DMS53 treated with DMSO at 0.1 percent for 48 hours (cell line): ENCODE results near the gene GRID1.
"Not testable (repeated sequence)": the region's sequence is repeated elsewhere in the genome, so short reads cannot be mapped to it uniquely, and the experiment has no call there.

Source experiments
- DNase-seq: peaks from one replicate; lab custom pipeline; 2025; ENCODE audit not compliant: unreplicated experiment; lab: John Stamatoyannopoulos, UW

GRID1 gene

GRCh38 chr10:85789982-85790789, 576.4 kb downstream of the GRID1 start:
- DNase-seq, result no peak

DNA sequence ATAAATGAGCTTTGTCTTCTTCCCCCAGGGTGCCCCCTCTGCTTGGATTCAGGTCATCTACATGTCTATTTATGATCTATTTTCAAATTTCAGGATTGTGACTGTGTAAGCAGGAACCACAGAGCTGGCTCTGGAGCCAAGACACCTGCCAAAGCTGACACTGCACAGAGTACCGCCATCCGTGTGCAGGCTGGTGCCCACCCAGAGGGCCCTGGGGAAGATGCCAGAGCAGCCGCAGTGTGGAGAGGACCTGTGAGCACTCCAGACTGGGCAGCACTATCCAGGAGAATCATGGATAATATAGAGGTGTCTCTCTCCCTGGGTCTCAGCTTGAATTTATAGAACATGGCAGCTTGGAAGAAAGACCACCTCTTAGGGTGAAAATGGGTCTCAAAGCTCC, 577.5 kb downstream of the GRID1 start:
- no peak for DNase-seq

DNA sequence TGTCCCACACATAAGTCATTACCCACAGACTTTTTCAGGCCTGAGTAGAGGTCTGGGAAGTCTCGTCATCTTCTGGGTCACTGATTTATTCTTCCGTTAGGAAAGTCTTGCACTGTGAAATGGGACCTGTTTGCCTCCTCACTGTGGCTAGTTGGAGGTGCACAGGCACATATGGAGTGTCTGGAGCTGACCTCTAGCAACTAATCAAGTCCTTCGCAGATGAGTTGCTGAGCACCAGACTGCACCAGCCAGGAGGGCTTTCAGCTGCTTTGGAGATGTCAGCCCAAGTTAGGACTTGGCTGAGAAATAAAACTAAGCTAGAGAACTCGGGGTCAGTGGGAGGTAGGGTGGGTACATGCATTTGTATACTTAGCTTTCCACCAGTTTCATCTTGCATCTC, 578.0 kb downstream of the GRID1 start:
- DNase-seq, result no peak

DNA sequence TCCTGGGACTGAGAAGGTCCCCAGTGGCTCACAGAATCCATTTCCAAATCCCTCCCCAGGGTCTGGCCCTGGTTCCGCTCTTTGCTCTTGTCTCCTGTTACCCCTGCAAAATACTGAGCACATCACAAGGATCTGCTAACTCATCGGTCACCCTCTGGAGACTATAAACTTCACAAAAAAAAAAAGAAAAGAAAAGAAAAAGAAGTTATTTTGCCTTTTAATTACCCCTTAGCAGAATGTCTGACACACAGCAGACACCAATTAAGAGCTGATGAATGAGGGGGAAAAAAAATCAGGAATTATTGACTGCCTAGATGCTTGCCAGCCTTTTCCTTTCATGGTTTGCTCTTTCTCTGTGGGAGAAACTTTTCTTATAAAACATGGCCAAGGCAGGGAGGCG, 578.7 kb downstream of the GRID1 start:
- no peak for DNase-seq

DNA sequence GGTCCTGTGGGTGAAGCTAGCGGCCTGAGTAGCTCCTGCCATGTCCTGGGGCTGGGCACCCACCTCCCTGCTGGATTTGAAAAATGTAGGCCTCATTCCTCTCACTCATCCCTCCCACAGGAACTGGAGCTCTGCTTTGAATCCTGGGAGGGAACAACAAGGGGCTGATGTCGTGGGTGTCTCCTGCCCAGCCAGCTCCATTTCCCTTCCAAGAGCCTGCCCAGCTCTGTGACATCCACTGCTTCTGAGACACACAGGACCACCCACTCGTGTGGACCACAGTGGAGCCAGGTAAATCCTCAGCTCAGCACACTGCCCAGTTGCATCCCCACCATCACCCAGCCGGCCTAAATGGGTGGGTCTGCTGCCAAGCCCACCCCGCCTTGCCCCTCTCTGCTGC, 579.2 kb downstream of the GRID1 start:
- DNase-seq, result no peak

GRCh38 chr10:85786401-85786899, 580.1 kb downstream of the GRID1 start:
- DNase-seq, result no peak

- no peak for DNase-seq
Measured at GRCh38 chr10:85784792-85785191, 581.8 kb downstream of the GRID1 start.

DNA sequence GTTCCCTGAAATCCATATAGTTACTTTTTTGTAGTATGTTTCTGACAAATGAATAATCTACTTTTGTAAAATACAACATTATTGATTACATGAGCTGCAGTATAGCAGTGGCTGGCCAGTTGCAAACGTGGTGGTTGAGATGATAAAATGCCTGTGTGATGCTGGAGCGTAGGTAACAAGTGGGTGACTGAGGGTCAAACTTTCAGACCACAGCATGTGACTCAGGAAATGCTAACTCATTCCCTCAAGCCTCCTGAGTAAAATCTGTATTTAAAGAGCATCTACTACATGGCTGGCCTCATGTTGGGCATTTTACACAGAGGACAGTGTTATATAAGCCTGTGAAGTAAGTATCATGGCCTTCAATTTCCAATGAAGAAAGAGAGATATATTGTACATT, 585.2 kb downstream of the GRID1 start:
- no peak for DNase-seq

DNA sequence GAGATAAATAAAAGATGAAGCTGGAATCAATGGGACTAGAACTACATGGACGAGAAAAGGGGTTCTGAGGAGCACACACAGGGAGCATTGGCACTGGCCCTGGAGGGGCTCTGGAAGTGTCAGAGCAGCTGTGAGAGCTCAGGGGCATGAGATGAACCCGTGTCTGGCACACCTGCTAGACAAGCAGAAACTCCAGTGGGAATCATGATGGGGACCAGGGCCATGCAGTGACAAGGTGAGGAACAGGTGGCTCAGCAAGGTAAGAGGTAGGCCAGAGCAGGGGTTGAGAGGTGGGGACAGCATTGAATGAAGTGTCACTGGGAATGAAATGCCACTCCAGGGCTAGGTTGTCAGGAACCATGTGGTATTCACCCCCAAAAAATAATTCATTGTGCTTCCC, 588.5 kb downstream of the GRID1 start:
- no peak for DNase-seq

- DNase-seq, result no peak
Measured at GRCh38 chr10:85767891-85768290, 598.7 kb downstream of the GRID1 start.

DNA sequence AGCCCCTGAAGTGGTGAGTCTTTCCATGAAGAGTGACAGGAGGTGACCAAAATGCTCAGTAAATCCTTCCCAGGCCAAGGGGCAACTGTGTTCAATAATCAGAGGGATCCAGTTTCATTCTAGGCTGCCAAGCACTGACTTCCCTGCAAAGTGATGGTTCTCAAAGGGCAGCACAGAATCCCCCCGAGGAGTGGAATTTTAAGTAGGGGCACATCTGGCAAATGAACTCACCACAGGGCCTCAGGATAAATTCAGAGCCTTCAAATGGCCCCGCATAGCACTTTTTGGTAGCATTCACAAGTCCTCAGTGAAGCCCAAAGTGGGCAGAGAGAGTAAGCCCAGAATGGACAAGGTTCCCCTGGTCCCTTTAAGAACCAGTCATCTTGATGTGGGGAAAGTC, 602.5 kb downstream of the GRID1 start:
- no peak for DNase-seq

DNA sequence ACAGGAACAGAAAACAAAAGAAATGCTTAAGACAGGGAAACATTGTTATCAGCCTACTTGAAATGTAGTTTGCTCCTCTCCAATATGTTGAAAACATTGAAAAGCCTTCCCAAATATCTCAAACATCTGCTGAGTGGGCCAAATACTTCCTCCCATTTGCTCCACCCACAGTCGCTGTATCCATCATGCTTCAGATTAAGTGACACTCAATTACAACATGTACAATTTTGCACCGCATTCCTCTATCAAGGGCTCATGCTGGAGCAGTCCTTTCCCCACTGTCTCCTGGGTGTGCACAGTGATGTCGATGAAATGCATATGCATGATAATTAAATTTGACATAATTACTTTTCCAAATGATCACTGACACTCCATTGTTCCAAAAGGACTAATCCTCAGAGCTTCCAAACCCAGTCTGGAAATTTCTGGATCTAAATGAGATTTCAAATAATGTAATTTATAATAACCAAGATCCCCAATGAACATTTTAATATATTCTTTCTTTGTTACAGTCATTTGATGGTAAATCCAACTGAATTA, 604.6 kb downstream of the GRID1 start:
- DNase-seq, result no peak

GRCh38 chr10:85741626-85742300, 624.8 kb downstream of the GRID1 start:
- no peak for DNase-seq

DNA sequence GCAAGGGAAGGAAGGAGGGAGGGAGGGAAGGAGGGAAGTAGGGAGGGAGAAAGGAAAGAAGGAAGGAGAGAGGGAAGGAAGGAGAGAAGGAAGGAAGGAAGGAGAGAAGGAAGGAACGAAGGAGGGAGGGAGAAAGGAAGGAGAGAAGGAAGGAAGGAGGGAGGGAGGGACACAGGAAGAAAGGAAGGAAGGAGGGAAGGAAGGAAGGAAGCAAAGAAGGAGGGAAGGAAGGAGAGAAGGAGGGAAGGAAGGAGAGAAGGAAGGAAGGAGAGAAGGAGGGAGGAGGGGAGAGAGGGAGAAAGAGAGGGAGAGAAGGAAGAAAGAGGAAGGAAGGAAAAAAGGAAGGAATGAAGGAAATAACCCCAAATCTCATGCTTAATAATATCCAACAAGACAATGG, 630.6 kb downstream of the GRID1 start:
- no peak for DNase-seq

DNA sequence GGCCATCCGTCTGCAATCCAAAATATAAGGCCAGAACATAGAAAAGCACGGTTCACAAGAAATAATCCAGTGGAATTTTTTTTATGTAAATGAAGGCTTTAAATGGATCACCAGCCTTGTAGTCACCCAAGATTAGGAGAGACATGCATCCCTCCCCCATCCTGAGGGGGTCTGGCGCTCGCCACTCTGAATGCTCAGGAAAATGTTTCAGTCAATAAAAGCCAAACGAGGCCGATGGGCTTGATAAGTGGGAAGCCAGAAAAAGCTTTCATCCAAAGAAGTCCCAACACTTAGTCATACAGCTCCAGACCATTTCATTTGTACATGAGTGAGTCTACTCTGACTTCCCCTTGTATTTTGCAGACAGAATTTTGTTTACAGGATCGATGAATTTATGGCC, 631.8 kb downstream of the GRID1 start:
- DNase-seq, result no peak

DNA sequence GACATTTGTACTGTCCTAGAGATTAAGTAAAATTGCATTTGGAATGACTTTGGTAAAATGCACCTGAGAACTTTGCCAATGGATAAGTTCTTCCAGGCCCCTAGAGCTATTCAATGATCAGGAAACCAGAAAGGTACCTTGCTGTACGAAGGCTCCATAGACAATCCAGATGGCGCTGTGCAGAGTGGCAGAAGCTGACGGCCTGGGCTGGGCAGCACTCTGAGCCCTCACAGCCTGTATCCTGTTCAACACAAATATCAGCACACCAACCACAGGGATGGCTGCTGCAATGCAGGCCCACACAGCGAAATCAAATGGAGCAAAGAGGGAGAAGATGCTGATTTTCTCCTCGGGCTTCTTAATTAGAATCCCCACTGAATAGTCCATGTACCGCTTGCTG, 642.4 kb downstream of the GRID1 start:
- DNase-seq, result no peak

GRCh38 chr10:85720931-85721590, 645.5 kb downstream of the GRID1 start:
- no peak for DNase-seq

DNA sequence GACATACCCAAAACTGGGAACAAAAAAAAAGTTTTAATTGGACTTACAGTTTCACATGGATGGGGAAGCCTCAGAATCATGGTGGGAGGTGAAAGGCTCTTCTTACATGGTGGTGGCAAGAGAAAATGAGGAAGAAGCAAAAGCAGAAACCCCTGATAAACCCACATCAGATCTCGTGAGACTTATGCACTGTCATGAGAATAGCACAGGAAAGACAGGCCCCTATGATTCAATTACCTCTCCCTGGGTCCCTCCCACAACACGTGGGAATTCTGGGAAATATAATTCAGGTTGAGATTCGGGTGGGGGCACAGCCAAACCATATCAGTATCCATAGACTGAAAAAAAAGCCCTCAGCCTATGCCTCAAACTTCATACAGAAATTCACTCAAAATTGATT, 647.2 kb downstream of the GRID1 start:
- no peak for DNase-seq

- DNase-seq, result no peak
Measured at GRCh38 chr10:85713885-85714284, 652.7 kb downstream of the GRID1 start.

GRCh38 chr10:85702768-85703167, 663.8 kb downstream of the GRID1 start:
- DNase-seq, result no peak

- not testable (repeated sequence) for DNase-seq
Measured at GRCh38 chr10:85699066-85699465, 667.5 kb downstream of the GRID1 start.

DNA sequence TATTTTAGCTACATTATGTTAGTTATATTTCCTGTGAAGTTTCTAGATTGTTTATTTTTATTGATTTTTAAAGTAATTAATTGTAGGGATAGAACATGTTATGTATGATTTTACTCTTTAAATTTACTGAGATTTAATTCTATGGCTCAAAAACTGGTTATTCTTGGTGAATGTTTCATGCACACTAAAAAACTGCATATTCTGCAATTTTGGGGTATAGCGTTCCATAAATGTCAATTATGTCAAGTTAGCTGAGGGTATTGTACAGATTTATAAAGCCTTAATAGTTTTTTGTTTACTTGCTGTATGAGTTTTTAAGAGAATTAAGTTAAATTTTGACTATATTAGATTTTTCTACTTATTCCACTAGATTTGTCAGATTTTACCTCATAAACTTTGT, 669.7 kb downstream of the GRID1 start:
- no peak for DNase-seq
